ENCODE data around the gene HMX1. TPM values are rescaled to one million over a fixed set of nuclear protein-coding genes. Genes with fewer than 3 reads are reported as not detected.

The HMX1 gene
- total RNA-seq, 2 experiments from 2014 or later: not detected

DNA sequence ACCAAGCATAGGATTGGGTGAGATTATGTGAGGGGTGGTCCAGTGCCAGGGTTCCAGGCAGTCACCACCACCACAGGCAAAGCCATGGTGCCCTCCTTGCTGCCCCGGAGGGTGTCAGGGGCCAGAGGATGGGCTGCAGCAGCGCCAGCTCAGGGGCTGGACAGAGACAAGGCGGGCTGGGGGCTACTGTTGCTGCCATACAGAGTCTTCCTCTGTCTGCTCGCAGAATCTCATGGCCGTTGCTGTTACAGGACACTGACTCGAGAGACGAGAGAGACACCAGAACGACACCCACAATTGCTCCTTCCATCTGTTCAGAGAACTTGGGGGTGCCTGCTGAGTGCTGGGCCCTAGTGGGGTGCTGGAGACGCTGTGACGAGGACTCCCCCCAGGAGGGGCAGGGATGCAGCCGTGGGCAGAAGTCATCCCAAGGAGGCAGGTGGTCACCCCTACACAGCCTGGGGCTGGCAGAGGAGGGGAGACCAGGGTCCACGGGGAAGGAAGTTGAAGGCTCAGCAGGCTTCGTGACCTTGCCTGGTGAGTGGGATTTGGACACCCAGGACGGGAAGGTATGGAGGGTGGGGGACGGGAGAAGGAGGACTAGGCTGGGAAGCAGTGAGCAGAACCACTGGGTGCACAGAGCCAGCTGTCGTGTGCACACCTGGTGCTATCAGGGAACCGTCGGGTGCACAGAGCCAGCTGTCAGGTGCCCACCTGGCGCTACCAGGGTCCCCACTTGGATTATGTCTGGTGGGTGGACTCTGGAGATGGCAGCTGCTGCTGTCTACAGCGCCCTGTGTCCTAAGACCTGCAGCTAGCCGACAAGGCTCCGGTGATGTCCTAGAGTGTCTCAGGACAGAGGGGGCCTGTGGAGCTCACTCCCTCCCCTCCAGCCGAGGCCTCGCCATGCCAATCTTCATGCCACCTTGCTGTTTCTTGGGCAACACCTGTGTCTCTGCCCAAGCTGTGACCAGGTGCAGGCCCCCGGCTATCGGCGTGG is 43.9 kb upstream of the HMX1 start:
- H3K4me1 ChIP-seq (ENCODE audit: insufficient read depth, low read length, poor library complexity, severe bottlenecking): no peaks in the 10 kb centered on the region
- no TSS peak for BruUV-seq (replicated peaks)
- no peaks in the 10 kb centered on the region for H4K20me1 ChIP-seq (ENCODE audit: insufficient read depth, low read length)
- H3K4me2 ChIP-seq (ENCODE audit: low read length): no peak overlapping the region
- H2AFZ ChIP-seq (ENCODE audit: low read length): no peak overlapping the region
- H3K27ac ChIP-seq (ENCODE audit: low read depth, low read length, poor library complexity, severe bottlenecking): no peak overlapping the region
- H3K9me2 ChIP-seq (ENCODE audit: insufficient read depth, low read length): no peaks in the 10 kb centered on the region
- no peaks in the 10 kb centered on the region for H3K36me3 ChIP-seq (ENCODE audit: insufficient read depth, low read length)
- no peaks in the 10 kb centered on the region for H3K9me3 ChIP-seq (ENCODE audit: low read length)
- DNase-seq (ENCODE audit: low spot score): no peak
- H3K79me2 ChIP-seq (ENCODE audit: insufficient read depth, low read depth, low read length): no peaks in the 10 kb centered on the region
- TF ChIP-seq CTCF (conservative IDR thresholded peaks at IDR 0.05; ENCODE audit: low read length) (no peak), EZH2phosphoT487 (IDR thresholded peaks at IDR 0.05; ENCODE audit: borderline replicate concordance, low read depth, low read length) (no peak)
- intact Hi-C loops (cut with micrococcal nuclease; ENCODE audit: unreplicated experiment): loop anchor here (10.0 kb wide), 1 partner anchor 241 kb away; no protein-coding TSS in a partner anchor
- POLR2A ChIA-PET: no interaction called here
- CTCF ChIA-PET (ENCODE audit: unreplicated experiment): no interaction called here
- no peak overlapping the region for H3K4me3 ChIP-seq (ENCODE audit: low read depth, low read length, poor library complexity, severe bottlenecking)

- DNase-seq (ENCODE audit: low spot score): no peak
- Histone ChIP-seq H3K79me2 (ENCODE audit: insufficient read depth, low read depth, low read length) (no peaks in the 10 kb centered on the region), H3K4me3 (ENCODE audit: low read depth, low read length, poor library complexity, severe bottlenecking) (no peak overlapping the region), H3K4me1 (ENCODE audit: insufficient read depth, low read length, poor library complexity, severe bottlenecking) (no peaks in the 10 kb centered on the region), H3K27ac (ENCODE audit: low read depth, low read length, poor library complexity, severe bottlenecking) (no peak overlapping the region), H3K4me2 (ENCODE audit: low read length) (no peak overlapping the region), H2AFZ (ENCODE audit: low read length) (no peak overlapping the region), H4K20me1 (ENCODE audit: insufficient read depth, low read length) (no peaks in the 10 kb centered on the region), H3K36me3 (ENCODE audit: insufficient read depth, low read length) (no peaks in the 10 kb centered on the region), H3K9me3 (ENCODE audit: low read length) (no peaks in the 10 kb centered on the region), H3K9me2 (ENCODE audit: insufficient read depth, low read length) (no peaks in the 10 kb centered on the region)
- intact Hi-C loops (cut with micrococcal nuclease; ENCODE audit: unreplicated experiment): loop anchor here (10.0 kb wide), 1 partner anchor 240 kb away; no protein-coding TSS in a partner anchor
- CTCF ChIA-PET (ENCODE audit: unreplicated experiment): no interaction called here
- no TSS peak for BruUV-seq (replicated peaks)
- POLR2A ChIA-PET: no interaction called here
- TF ChIP-seq CTCF (conservative IDR thresholded peaks at IDR 0.05; ENCODE audit: low read length) (no peak), EZH2phosphoT487 (IDR thresholded peaks at IDR 0.05; ENCODE audit: borderline replicate concordance, low read depth, low read length) (no peak)
Measured at GRCh38 chr4:8914461-8915171, 43.0 kb upstream of the HMX1 start.
